H9 (cell line): ENCODE measurements around the gene RBM33. TPM values are rescaled to one million over a fixed set of nuclear protein-coding genes. Genes with fewer than 3 reads are reported as not detected.

Source experiments
- DNase-seq: peaks from one replicate; pipeline ENCODE4 v3.0.0-alpha.2; 2017
- H2AFZ ChIP-seq: one replicate; pipeline ENCODE4 v1.6.1; 2013; ENCODE audit warnings: mild to moderate bottlenecking, low read length, control low read depth, moderate library complexity
- H2AK5ac ChIP-seq: 2 replicates; pipeline ENCODE4 v1.6.1; 2013; ENCODE audit warnings: low read length, control low read depth, mixed read lengths; ENCODE audit not compliant: insufficient read length
- H2BK120ac ChIP-seq: one replicate; pipeline ENCODE4 v1.6.1; 2013; ENCODE audit warnings: low read depth, mild to moderate bottlenecking, low read length, control low read depth, inconsistent platforms; ENCODE audit not compliant: poor library complexity, severe bottlenecking
- H2BK12ac ChIP-seq: 2 replicates; pipeline ENCODE4 v1.6.1; 2013; ENCODE audit warnings: low read length, control low read depth, mixed read lengths, low read depth; ENCODE audit not compliant: insufficient read length
- H2BK15ac ChIP-seq: 2 replicates; pipeline ENCODE4 v1.6.1; 2013; ENCODE audit warnings: low read depth, low read length, control low read depth
- H2BK20ac ChIP-seq: one replicate; pipeline ENCODE4 v1.6.1; 2013; ENCODE audit warnings: low read depth, mild to moderate bottlenecking, low read length, control low read depth, inconsistent platforms; ENCODE audit not compliant: poor library complexity, severe bottlenecking
- H2BK5ac ChIP-seq: 2 replicates; pipeline ENCODE4 v1.6.1; 2013; ENCODE audit warnings: low read length, control low read depth, mixed read lengths; ENCODE audit not compliant: insufficient read length
- H3K14ac ChIP-seq: 2 replicates; pipeline ENCODE4 v1.6.1; 2013; ENCODE audit warnings: low read length, control low read depth; ENCODE audit not compliant: insufficient read depth
- H3K18ac ChIP-seq: 2 replicates; pipeline ENCODE4 v1.6.1; 2013; ENCODE audit warnings: low read depth, mild to moderate bottlenecking, mixed read lengths, low read length, control low read depth; ENCODE audit not compliant: insufficient read length
- H3K23ac ChIP-seq: 2 replicates; pipeline ENCODE4 v1.6.1; 2013; ENCODE audit warnings: low read length, control low read depth, mixed read lengths, low read depth; ENCODE audit not compliant: insufficient read length
- H3K23me2 ChIP-seq: 2 replicates; pipeline ENCODE4 v1.6.1; 2013; ENCODE audit warnings: low read depth, mild to moderate bottlenecking, mixed read lengths, low read length, control low read depth; ENCODE audit not compliant: insufficient read length, poor library complexity, severe bottlenecking
- H3K27ac ChIP-seq: 2 replicates; pipeline ENCODE4 v1.5.1; 2013; ENCODE audit warnings: low read length, control low read depth, mixed read lengths, low read depth; ENCODE audit not compliant: insufficient read length
- H3K27me3 ChIP-seq: 2 replicates; pipeline ENCODE4 v1.6.1; 2013; ENCODE audit warnings: low read length, control low read depth, inconsistent platforms; ENCODE audit not compliant: insufficient read depth
- H3K4ac ChIP-seq: 2 replicates; pipeline ENCODE4 v1.6.1; 2013; ENCODE audit warnings: low read depth, mild to moderate bottlenecking, control low read depth, inconsistent platforms, low read length, moderate library complexity
- H3K4me1 ChIP-seq: 2 replicates; pipeline ENCODE4 v1.6.1; 2013; ENCODE audit warnings: low read length, control low read depth, inconsistent platforms; ENCODE audit not compliant: insufficient read depth
- H3K4me2 ChIP-seq: 2 replicates; pipeline ENCODE4 v1.6.1; 2013; ENCODE audit warnings: low read length, control low read depth, mixed read lengths; ENCODE audit not compliant: insufficient read length, insufficient read depth
- H3K56ac ChIP-seq: 2 replicates; pipeline ENCODE4 v1.6.1; 2013; ENCODE audit warnings: low read depth, mild to moderate bottlenecking, mixed read lengths, low read length, control low read depth; ENCODE audit not compliant: insufficient read length
- H3K79me1 ChIP-seq: 2 replicates; pipeline ENCODE4 v1.6.1; 2013; ENCODE audit warnings: low read depth, mild to moderate bottlenecking, moderate library complexity, low read length, control low read depth, inconsistent platforms; ENCODE audit not compliant: insufficient read depth, poor library complexity, severe bottlenecking
- H3K79me2 ChIP-seq: 2 replicates; pipeline ENCODE4 v1.6.1; 2013; ENCODE audit warnings: low read length, control low read depth, inconsistent platforms; ENCODE audit not compliant: insufficient read depth
- H3K9ac ChIP-seq: 2 replicates; pipeline ENCODE4 v1.6.1; 2013; ENCODE audit warnings: low read length, control low read depth, mixed read lengths; ENCODE audit not compliant: insufficient read length; ENCODE audit errors: extremely low read depth
- H3K9me3 ChIP-seq: one replicate; pipeline ENCODE4 v1.6.1; 2013; ENCODE audit warnings: low read depth, low read length, inconsistent platforms; ENCODE audit not compliant: control insufficient read depth
- H3T11ph ChIP-seq: one replicate; pipeline ENCODE4 v1.6.1; 2013; ENCODE audit warnings: mild to moderate bottlenecking, low read length, control low read depth, inconsistent platforms
- H4K20me1 ChIP-seq: one replicate; pipeline ENCODE4 v1.6.1; 2013; ENCODE audit not compliant: control insufficient read depth, insufficient read length, insufficient read depth
- H4K5ac ChIP-seq: 2 replicates; pipeline ENCODE4 v1.6.1; 2013; ENCODE audit warnings: low read depth, mild to moderate bottlenecking, mixed read lengths, low read length, control low read depth; ENCODE audit not compliant: insufficient read length
- H4K8ac ChIP-seq: replicated peaks from 2 replicates; pipeline ENCODE4 v1.6.1; 2013; ENCODE audit warnings: low read length, control low read depth, mixed read lengths, low read depth; ENCODE audit not compliant: insufficient read length
- H4K91ac ChIP-seq: 2 replicates; pipeline ENCODE4 v1.6.1; 2013; ENCODE audit warnings: low read depth, mild to moderate bottlenecking, moderate library complexity, mixed read lengths, low read length, control low read depth; ENCODE audit not compliant: insufficient read length
- H3K27ac Mint-ChIP-seq, 3 experiments: 2 replicates in 2 of 3; 3 replicates in 1 of 3; pipeline ENCODE4 v1.8.0; 2020 to 2021; ENCODE audit warnings: mixed read lengths in 3 of 3, mild to moderate bottlenecking in 1 of 3, moderate library complexity in 1 of 3
- H3K27me3 Mint-ChIP-seq: 2 replicates; pipeline ENCODE4 v1.8.0; 2021; ENCODE audit warnings: low read depth, mild to moderate bottlenecking, moderate library complexity, mixed read lengths
- H3K36me3 Mint-ChIP-seq, 3 experiments: 2 replicates in 2 of 3; 3 replicates in 1 of 3; pipeline ENCODE4 v1.8.0; 2020 to 2021; ENCODE audit warnings: low read depth in 3 of 3, mixed read lengths in 3 of 3; ENCODE audit not compliant: insufficient read depth in 1 of 3
- H3K4me1 Mint-ChIP-seq, 2 experiments: 2 replicates each; pipeline ENCODE4 v1.8.0; 2020; ENCODE audit warnings: mixed read lengths in 2 of 2
- H3K4me3 Mint-ChIP-seq, 2 experiments: 2 replicates in 1 of 2; 3 replicates in 1 of 2; pipeline ENCODE4 v1.8.0; 2020 to 2021; ENCODE audit warnings: mild to moderate bottlenecking in 2 of 2, mixed read lengths in 2 of 2, moderate library complexity in 1 of 2
- H3K9me3 Mint-ChIP-seq, 2 experiments: 2 replicates in 1 of 2; 3 replicates in 1 of 2; pipeline ENCODE4 v1.8.0; 2020; ENCODE audit warnings: mild to moderate bottlenecking in 2 of 2, mixed read lengths in 2 of 2, moderate library complexity in 1 of 2
- CTCF ChIP-seq: fragments of 200-600 bp; sonication (generic); conservative IDR thresholded peaks from 3 replicates; pipeline ENCODE4 v1.8.0; 2021; ENCODE audit warnings: antibody characterized with exemption, mild to moderate bottlenecking
- WGBS: extraction: QIAGEN DNeasy Blood & Tissue Kit; methylation state at CpG from one replicate; pipeline ENCODE4 v1.1.7; 2013; ENCODE audit warnings: missing lambda C conversion rate, low lambda C conversion rate, mixed read lengths; ENCODE audit not compliant: insufficient read length; ENCODE audit errors: extremely low coverage; 5-methylcytosine and 5-hydroxymethylcytosine counted together
- total RNA-seq: library from RNA; stranded (reverse); gene quantifications from 2 replicates; pipeline ENCODE4 v1.2.1, GENCODE V29; 2021

Gene RBM33
- total RNA-seq, 1 experiment from 2014 or later, result 71.3 TPM

- no peak for TF ChIP-seq CTCF
- Histone ChIP-seq H3K4me2 (no peak overlapping the region), H2BK12ac (no peak overlapping the region), H2BK20ac (no peak overlapping the region), H4K91ac (no peak overlapping the region), H2BK120ac (no peak overlapping the region), H3K9ac (no peak overlapping the region), H3K9me3 (no peaks in the 10 kb centered on the region), H3K14ac (no peak overlapping the region), H3K79me2 (peaks cover 13% of the 10 kb centered on the region; the same call in 1 of the 2 replicates), H2AFZ (no peak overlapping the region), H3T11ph (no peak overlapping the region), H3K4me1 (no peaks in the 10 kb centered on the region; the same call in 1 of the 2 replicates), H3K27me3 (no peaks in the 10 kb centered on the region), H3K23ac (no peak overlapping the region), H3K27ac (no peak overlapping the region), H2BK5ac (no peak overlapping the region), H4K5ac (no peak overlapping the region), H3K79me1 (peaks cover 3% of the 10 kb centered on the region), H4K8ac (no peak overlapping the region), H3K56ac (no peak overlapping the region), H3K4ac (no peak overlapping the region), H3K23me2 (no peaks in the 10 kb centered on the region), H2AK5ac (no peak overlapping the region), H3K18ac (no peak overlapping the region), H2BK15ac (no peak overlapping the region), H4K20me1 (no peaks in the 10 kb centered on the region)
- H3K36me3 Mint-ChIP-seq, result peaks cover 42 to 51% (median 48%) of the 10 kb centered on the region in 3 experiments
- DNase-seq, result no peak
- peaks cover 42 to 44% of the 10 kb centered on the region in 2 experiments for H3K4me1 Mint-ChIP-seq
- H3K4me3 Mint-ChIP-seq, result no peak overlapping the region
- WGBS, result 100% methylated on average over 4 of the region's 12 CpGs
- peaks cover 6 to 13% of the 10 kb centered on the region in 2 experiments for H3K9me3 Mint-ChIP-seq
- peak overlapping the region in 2 of 3 experiments; percentile 4 to 15; a peak in 4 of 7 replicates for H3K27ac Mint-ChIP-seq
- no peaks in the 10 kb centered on the region for H3K27me3 Mint-ChIP-seq
These were observed 40.8 kb downstream of the RBM33 start for GRCh38 chr7:155685070-155685790.
